Cardiac muscle cell (in vitro differentiated cells and primary cell): ENCODE measurements around the gene NANOS3. TPM values are rescaled to one million over a fixed set of nuclear protein-coding genes. Genes with fewer than 3 reads are reported as not detected.
"Not testable (repeated sequence)": the region's sequence is repeated elsewhere in the genome, so short reads cannot be mapped to it uniquely, and the experiment has no call there.

Experiments
- DNase-seq, 2 donors: peaks; one replicate each; pipeline versions ENCODE4 v3.0.0 to v3.0.0-alpha.2; 2010 to 2017; ENCODE audit warnings: low read depth in 1 of 2, low spot score in 1 of 2
- H3K27ac ChIP-seq: fragments of 200-600 bp; sonication (generic); 2 replicates; pipeline ENCODE4 v1.5.1; 2016
- H3K27me3 ChIP-seq: fragments of 200-600 bp; sonication (generic); 2 replicates; pipeline ENCODE4 v1.6.0; 2016; ENCODE audit warnings: control low read depth
- H3K36me3 ChIP-seq: fragments of 200-600 bp; sonication (generic); 2 replicates; pipeline ENCODE4 v1.5.1; 2016; ENCODE audit warnings: control low read depth
- H3K4me1 ChIP-seq: fragments of 200-600 bp; sonication (generic); 2 replicates; pipeline ENCODE4 v1.8.1; 2017; ENCODE audit warnings: low read depth, mild to moderate bottlenecking, mixed run types
- H3K4me3 ChIP-seq: fragments of 200-600 bp; sonication (generic); 2 replicates; pipeline ENCODE4 v1.5.1; 2016; ENCODE audit warnings: mild to moderate bottlenecking
- H3K9me3 ChIP-seq: fragments of 200-600 bp; sonication (generic); 2 replicates; pipeline ENCODE4 v1.5.1; 2017; ENCODE audit warnings: low read depth, mild to moderate bottlenecking, control low read depth
- polyA plus RNA-seq: library from polyadenylated mRNA; unstranded; fragments of >200 nt; fragmentation: Nextera tagmentation; extraction: Ambion mirVana; gene quantifications from 2 replicates; pipeline ENCODE4 v1.2.1, GENCODE V29; 2016
- total RNA-seq: library from RNA; depleted of rRNA; stranded (reverse); fragments of >200 nt; gene quantifications from 2 replicates; pipeline ENCODE4 v1.2.3, GENCODE V29; 2016
- TF ChIP-seq, protein P1 (sequence below): IDR thresholded peaks from 2 replicates; pipeline ENCODE4 v1.5.1; 2012; ENCODE audit warnings: low read depth, mild to moderate bottlenecking, low read length

The NANOS3 gene
- total and polyA plus RNA-seq, 2 experiments from 2014 or later = 0.86 to 2.0 TPM

DNA sequence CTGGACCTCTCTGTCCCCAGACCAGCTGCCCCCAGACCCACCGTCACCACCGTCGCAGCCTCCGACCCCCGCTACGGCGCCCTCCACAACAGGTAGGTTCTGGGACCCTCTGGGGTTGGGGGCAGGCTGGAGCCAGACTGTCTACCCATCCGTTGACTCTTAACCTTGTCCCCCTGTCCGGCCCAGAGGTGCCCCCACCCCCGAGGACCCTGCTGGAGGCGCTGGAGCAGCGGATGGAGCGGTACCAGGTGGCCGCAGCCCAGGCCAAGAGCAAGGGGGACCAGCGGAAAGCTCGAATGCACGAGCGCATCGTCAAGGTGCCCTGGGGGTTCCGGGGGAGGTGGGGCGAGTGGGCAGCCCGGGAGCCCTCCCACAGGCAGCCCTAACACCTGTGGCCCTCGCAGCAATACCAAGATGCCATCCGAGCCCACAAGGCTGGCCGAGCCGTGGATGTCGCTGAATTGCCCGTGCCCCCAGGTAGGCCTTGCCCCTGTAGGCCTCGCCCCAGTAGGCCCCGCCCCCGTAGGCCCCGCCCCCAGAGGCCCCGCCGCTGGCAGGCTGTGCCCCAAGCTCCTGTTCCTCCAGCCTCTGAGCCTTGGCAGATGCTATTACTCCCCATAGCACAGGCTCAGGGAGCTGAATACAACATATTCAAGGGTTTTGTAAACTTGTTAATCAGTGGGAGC lies 41.9 kb downstream of the NANOS3 start:
- Histone ChIP-seq H3K27me3 (no peaks in the 10 kb centered on the region), H3K9me3 (no peaks in the 10 kb centered on the region), H3K36me3 (peaks cover 31% of the 10 kb centered on the region), H3K27ac (no peak overlapping the region), H3K4me3 (no peak overlapping the region), H3K4me1 (no peaks in the 10 kb centered on the region)
- TF ChIP-seq, protein P1, sequence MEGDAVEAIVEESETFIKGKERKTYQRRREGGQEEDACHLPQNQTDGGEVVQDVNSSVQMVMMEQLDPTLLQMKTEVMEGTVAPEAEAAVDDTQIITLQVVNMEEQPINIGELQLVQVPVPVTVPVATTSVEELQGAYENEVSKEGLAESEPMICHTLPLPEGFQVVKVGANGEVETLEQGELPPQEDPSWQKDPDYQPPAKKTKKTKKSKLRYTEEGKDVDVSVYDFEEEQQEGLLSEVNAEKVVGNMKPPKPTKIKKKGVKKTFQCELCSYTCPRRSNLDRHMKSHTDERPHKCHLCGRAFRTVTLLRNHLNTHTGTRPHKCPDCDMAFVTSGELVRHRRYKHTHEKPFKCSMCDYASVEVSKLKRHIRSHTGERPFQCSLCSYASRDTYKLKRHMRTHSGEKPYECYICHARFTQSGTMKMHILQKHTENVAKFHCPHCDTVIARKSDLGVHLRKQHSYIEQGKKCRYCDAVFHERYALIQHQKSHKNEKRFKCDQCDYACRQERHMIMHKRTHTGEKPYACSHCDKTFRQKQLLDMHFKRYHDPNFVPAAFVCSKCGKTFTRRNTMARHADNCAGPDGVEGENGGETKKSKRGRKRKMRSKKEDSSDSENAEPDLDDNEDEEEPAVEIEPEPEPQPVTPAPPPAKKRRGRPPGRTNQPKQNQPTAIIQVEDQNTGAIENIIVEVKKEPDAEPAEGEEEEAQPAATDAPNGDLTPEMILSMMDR = no peak
- DNase-seq = no peak

DNA sequence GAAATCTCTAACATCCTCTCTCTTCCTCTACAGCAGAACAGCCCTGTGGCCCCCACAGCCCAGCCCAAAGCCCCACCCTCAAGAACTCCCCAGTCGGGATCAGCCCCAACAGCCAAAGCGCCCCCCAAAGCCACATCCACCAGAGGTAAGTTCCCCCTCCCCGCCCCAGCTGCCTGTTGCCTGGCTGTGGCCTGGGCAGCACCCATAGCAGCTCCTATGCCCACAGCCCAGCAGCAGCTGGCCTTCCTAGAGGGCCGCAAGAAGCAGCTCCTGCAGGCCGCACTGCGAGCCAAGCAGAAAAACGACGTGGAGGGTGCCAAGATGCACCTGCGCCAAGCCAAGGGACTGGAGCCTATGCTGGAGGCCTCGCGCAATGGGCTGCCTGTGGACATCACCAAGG lies 43.6 kb downstream of the NANOS3 start:
- H3K4me1 ChIP-seq = no peaks in the 10 kb centered on the region
- no peaks in the 10 kb centered on the region for H3K9me3 ChIP-seq
- H3K4me3 ChIP-seq = no peak overlapping the region
- H3K36me3 ChIP-seq = peaks cover 23% of the 10 kb centered on the region
- TF ChIP-seq, protein P1 = no peak
- no peaks in the 10 kb centered on the region for H3K27me3 ChIP-seq
- DNase-seq = no peak
- H3K27ac ChIP-seq = no peak overlapping the region

DNA sequence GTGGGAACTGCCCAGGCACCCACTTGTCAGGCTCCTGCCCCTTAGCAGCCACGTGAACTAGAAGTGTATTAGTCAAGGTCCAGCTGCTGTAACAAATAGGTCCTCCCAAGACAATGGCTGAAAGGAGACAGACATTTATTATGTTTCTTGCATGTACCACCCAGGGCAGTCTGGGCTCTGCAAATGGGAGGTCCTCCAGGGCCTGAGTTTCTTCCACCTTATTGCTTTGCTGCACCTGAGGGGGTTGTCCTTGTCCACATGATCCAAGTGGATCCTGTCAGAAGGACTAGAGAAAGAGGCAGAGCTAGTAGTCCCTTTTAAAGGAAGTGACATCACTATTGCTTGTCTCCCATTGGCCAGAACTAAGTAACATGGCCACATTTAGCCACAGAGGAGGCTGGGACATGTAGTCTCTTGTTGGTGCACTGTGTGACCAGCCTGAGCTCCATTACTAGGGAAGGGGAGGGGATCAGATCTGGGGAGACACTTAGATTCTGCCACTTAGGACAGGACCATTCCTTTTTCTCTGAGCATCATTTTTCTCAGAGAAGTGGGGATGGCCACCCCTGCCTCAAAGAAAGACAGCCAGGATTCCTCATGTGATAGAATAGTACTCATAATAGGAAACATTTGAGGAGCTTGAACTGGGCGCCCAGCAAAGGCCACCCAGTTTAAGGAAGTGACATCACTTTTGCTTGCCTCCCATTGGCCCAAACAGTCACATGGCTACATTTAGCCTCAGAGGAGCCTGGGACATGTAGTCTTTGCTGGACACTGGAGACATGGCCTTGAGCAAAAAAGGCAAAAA lies 44.2 kb downstream of the NANOS3 start:
- H3K36me3 ChIP-seq = peaks cover 18% of the 10 kb centered on the region
- no peaks in the 10 kb centered on the region for H3K27me3 ChIP-seq
- H3K4me1 ChIP-seq = no peaks in the 10 kb centered on the region
- TF ChIP-seq, protein P1 = no peak
- no peak overlapping the region for H3K4me3 ChIP-seq
- no peak overlapping the region for H3K27ac ChIP-seq
- peak in 1 of 2 donors; percentile 57 for DNase-seq
- H3K9me3 ChIP-seq = no peaks in the 10 kb centered on the region

DNA sequence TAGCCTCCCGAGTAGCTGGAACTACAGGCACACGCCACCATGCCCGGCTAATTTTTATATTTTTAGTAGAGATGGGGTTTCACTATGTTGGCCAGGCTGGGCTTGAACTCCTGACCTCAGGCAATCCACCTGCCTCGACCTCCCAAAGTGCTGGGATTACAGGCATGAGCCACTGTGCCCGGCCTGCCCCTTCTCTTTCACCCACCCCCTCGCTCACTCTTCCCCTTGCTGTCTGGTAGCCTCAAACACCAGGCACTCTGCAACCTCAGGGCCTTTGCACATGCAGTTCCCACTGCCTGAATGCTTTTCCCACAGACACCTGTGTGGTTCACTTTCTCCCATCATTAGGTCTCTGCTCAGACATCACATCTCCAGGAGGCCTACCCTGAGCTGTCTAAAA lies 45.2 kb downstream of the NANOS3 start:
- not testable (repeated sequence) for H3K9me3 ChIP-seq, H3K4me3 ChIP-seq, H3K27ac ChIP-seq, DNase-seq, H3K27me3 ChIP-seq, H3K4me1 ChIP-seq
- H3K36me3 ChIP-seq = peaks cover 18% of the 10 kb centered on the region

DNA sequence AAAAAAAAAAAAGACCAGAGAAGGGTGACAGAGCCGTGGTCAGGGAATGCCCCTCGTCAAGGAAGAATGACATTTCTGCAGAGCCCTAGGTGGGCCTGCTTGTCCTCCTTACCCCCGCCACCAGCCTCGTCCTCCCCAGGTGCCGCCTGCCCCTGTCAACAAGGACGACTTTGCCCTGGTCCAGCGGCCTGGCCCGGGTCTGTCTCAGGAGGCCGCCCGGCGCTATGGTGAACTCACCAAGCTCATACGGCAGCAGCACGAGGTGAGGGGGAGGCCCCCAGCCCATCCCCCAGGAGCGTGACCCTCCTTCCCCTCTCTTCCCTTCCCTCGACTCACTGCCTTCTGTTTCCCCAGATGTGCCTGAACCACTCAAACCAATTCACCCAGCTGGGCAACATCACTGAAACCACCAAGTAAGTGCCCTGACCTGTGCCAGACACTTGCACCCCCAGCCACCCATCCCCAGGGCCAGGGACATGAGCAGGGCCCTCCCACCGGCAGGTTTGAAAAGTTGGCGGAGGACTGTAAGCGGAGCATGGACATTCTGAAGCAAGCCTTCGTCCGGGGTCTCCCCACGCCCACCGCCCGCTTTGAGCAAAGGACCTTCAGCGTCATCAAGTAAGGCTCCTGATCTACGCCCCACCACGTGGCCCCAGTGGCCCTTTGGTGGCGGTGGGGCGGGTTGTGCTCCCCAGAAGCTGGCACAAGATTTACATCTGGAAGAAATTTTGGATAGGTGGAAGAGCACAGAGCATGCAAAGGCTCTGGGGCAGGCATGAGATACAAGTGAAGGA lies 46.5 kb downstream of the NANOS3 start:
- DNase-seq = no peak
- TF ChIP-seq, protein P1 = no peak
- H3K27me3 ChIP-seq = no peaks in the 10 kb centered on the region

More for the DNA sequence above, 46.5 kb downstream of the NANOS3 start:
- no peaks in the 10 kb centered on the region for H3K4me1 ChIP-seq
- H3K9me3 ChIP-seq = no peaks in the 10 kb centered on the region
- H3K36me3 ChIP-seq = peaks cover 16% of the 10 kb centered on the region
- no peak overlapping the region for H3K4me3 ChIP-seq
- H3K27ac ChIP-seq = no peak overlapping the region
